Measurements from ENCODE around the gene TGFBR2.

Gene TGFBR2

GRCh38 chr3:30617069-30617468 lies 10.7 kb downstream of the TGFBR2 start:
- H3K4me3 ChIP-seq (ENCODE audit: low read depth, low read length), result no peak overlapping the region
- no peak for DNase-seq (ENCODE audit: low read depth)
- no peak for TF ChIP-seq CTCF (IDR thresholded peaks at IDR 0.05; ENCODE audit: insufficient read depth, low read depth, low read length, missing control alignments)

DNA sequence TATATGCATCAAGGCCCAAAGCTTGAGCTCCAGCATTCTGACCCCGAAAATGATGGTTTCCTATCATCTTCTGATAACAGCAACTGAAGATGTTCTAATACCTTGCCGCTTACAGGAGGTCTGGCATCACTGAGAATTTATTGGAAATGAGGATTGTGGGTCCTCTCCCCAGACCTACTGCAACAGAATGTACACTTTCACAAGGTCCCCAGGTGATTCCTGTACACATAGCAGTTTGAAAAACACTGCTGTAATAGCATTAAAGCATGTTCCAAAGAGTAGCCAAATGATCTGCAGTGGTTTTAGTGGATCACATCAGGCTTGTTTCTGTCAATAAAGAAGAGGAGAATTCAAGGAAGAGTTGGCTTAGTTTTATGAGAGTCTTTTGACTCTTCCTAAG lies 11.3 kb downstream of the TGFBR2 start:
- H3K4me3 ChIP-seq (ENCODE audit: low read depth, low read length), result no peak overlapping the region
- no peak for TF ChIP-seq CTCF (IDR thresholded peaks at IDR 0.05; ENCODE audit: insufficient read depth, low read depth, low read length, missing control alignments)
- no peak for DNase-seq (ENCODE audit: low read depth)

GRCh38 chr3:30618526-30618925 lies 12.1 kb downstream of the TGFBR2 start:
- DNase-seq (ENCODE audit: low read depth), result no peak
- no peak overlapping the region for H3K4me3 ChIP-seq (ENCODE audit: low read depth, low read length)
- TF ChIP-seq CTCF (IDR thresholded peaks at IDR 0.05; ENCODE audit: insufficient read depth, low read depth, low read length, missing control alignments), result no peak

DNA sequence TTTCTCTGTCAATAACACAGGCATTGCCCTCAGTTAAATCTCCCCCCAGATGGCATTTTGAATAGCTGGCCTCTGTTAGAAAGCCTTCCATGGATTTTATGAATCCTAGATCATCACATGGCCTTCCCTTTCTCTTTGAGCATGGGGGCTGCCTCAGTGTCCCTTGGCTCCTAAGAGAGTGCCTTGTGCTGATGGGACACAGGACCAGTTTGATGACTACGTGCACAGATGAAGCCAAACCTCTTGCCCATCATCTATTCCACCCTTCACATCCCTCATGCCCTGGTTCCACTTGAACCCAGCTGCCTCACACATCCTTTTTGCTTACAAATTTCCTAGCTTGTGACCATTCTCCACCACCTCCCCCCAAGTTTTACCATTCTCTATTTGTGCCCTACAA lies 12.9 kb downstream of the TGFBR2 start:
- no peak for TF ChIP-seq CTCF (IDR thresholded peaks at IDR 0.05; ENCODE audit: insufficient read depth, low read depth, low read length, missing control alignments)
- H3K4me3 ChIP-seq (ENCODE audit: low read depth, low read length), result no peak overlapping the region
- DNase-seq (ENCODE audit: low read depth), result no peak

DNA sequence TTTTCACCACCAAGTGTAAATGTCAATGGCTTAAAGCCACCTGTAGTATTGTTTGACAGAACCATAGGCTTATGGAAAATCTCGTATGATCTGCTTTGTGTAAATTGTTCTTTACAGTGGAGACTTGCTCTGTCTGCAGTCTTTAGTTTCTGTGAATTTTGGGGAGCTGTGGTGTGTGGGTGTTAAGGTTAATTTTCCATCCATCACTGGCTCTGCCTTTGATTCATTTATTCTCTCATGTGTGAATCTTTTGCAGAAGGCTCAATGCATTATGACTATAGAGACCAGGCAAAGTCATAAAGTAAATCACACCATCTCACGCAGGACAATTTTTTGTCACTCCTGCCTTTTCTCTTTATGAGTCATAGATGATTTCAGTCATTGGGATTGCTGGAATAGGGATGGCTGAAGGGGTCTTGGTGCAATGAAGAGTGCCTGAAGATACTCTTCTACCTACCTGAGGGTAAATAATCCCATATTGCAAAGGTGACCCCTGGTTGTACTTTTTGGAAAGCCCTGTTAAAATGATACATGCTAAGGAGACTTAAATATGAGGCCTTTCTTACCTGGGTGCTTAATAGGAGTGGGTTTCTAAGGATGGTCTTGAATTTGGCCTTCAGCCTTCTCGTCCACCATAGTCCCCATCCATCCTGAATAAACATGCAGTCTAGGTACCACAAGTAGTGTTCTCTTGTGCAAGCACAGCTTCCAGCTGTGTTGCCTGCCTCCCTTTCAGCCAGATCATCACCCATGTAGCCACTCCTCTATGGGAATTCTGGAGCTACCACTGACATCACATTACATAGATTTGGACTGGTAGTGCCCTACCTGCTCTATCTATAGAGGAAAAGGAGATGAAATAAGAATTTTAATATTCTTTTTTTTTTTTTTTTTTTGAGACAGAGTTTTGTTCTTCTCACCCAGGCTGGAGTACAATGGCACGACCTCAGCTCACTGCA lies 14.3 kb downstream of the TGFBR2 start:
- no peak for DNase-seq (ENCODE audit: low read depth)
- TF ChIP-seq CTCF (IDR thresholded peaks at IDR 0.05; ENCODE audit: insufficient read depth, low read depth, low read length, missing control alignments), result no peak

DNA sequence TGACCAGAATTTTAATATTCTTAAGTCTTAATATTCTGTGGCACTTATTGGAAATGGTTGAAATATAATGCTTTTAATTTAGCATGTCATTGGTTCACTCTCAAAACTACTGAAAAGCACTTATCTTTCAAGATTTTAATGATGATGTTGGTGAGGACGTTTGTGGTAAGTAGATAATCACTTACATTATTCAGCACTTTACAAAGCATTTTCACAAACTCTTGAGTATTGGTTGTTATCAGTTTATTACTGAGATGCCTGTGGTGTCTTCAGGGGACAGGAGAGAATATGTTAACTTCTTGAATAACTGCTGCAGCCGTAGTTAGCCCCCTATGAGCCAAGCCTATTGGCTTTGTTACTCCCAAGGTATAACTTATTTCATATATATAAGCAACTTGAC lies 15.2 kb downstream of the TGFBR2 start:
- DNase-seq (ENCODE audit: low read depth), result no peak
- no peak for TF ChIP-seq CTCF (IDR thresholded peaks at IDR 0.05; ENCODE audit: insufficient read depth, low read depth, low read length, missing control alignments)
- no peak overlapping the region for H3K4me3 ChIP-seq (ENCODE audit: low read depth, low read length)

More for the DNA sequence above, 14.3 kb downstream of the TGFBR2 start:
- H3K4me3 ChIP-seq (ENCODE audit: low read depth, low read length), result no peak overlapping the region

All from GM12865 (cell line).